ENCODE results near the gene CLINT1.
"Not testable (repeated sequence)": the region's sequence is repeated elsewhere in the genome, so short reads cannot be mapped to it uniquely, and the experiment has no call there.

CLINT1 gene

DNA sequence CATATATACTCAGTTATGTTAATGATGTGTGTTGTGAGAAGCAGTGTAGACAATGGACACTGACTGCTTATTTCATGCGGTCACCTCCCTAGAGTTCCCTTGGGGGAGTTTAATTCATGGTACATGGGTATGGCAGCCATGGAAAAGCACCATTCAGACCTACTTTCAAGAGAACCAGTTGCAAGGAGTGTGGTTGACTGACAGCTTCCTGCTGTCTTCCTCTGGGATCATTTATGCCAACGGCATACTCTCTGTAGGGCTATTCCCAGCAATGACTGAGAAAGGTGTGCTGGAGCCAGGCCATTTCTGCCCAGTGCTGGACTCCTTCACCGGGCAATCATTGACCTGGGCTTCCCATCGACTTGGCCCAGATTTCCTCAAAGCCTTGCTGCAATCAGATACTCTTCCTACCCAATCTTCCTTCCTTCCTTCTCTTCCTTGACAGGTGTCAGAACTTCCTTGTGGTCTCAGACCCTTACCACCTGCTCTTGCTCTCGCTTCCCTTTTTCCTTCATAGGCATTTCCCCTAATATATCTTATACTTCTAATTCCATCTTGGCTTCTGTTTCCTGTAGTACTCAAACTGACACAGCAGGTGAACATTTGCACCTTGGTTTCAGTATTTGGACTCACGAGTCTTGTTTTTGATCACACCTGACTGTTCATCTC, 3.4 kb upstream of the CLINT1 start:
- no peak for DNase-seq

- DNase-seq: no peak
Measured at GRCh38 chr5:157860898-157861890, 2.2 kb upstream of the CLINT1 start.

DNA sequence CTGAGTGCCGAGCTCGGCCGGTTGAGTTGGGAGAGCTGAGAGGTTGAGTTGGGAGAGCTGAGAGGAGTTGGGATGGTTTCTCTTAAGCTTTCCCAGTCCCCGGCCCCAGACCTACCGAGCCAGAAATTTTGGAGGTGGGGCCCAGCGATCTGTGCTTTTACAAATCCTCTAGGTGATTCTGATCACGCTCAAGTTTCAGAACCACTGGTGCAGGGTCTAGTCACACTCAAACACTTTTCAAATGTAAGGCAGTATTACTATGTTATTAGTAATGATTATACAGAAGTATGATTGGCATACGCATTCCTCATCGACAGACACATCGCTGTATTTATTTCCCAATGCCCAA, 256 bp upstream of the CLINT1 start:
- no peak for DNase-seq

GRCh38 chr5:157857816-157858526, 974 bp downstream of the CLINT1 start:
- no peak for DNase-seq

DNA sequence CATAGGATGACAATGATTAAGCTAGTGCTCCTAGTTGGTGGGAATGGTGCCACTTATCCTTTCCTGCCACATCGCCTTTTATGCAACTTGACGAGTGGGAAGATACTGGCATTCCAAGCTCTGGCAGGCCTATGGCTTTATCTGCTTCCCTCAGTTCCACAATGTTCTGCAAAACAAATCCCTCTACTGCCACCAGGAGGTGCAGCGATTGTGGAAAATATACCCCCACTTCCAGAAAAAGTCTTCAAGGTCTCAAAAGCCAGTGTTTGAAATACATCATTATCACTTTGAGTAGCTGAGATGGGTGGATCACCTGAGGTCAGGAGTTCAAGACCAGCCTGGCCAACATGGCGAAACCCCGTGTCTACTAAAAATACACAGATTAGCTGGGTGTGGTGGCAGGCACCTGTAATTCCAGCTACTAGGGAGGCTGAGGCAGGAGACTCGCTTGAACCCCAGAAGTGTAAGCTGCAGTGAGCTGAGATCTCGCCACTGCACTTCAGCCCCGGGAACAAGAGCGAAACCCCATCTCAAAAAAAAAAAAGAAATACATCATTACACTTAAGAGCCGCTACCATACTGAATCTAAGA, 3.4 kb downstream of the CLINT1 start:
- peak; percentile 6 for DNase-seq

- DNase-seq: not testable (repeated sequence)
Measured at GRCh38 chr5:157853365-157853764, 5.6 kb downstream of the CLINT1 start.

- DNase-seq: no peak
Measured at GRCh38 chr5:157845914-157846598, 12.9 kb downstream of the CLINT1 start.

GRCh38 chr5:157842787-157843186, 16.2 kb downstream of the CLINT1 start:
- DNase-seq: no peak

GRCh38 chr5:157842185-157842584, 16.8 kb downstream of the CLINT1 start:
- no peak for DNase-seq

DNA sequence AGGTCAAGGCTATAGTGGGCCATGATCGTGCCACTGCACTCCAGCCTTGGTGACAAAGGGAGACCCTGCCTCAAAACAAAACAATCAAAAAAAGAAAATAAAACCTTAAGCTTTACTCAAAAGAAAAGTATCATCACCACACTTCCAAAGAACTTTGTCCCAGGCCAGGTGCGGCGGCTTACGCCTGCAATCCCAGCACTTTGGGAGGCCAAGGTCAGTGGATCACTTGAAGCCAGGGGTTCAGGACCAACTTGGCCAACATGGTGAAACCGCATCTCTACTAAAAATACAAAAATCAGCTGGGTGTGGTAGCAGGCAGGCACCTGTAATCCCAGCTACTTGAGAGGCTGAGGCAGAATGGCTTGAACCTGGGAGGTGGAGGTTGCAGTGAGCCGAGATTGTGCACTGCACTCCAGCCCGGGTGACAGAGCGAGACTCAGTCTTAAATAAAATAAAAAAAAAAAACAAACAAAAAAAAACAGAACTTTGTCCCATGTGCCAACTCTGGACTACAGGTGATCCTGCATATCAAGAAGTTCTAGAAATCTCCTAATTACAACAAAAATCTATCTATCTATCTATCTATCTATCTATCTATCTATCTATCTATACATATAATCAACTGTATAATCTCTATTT, 19.7 kb downstream of the CLINT1 start:
- DNase-seq: no peak

GRCh38 chr5:157836121-157836753, 22.7 kb downstream of the CLINT1 start:
- no peak for DNase-seq

GRCh38 chr5:157835041-157835440, 23.9 kb downstream of the CLINT1 start:
- no peak for DNase-seq

DNA sequence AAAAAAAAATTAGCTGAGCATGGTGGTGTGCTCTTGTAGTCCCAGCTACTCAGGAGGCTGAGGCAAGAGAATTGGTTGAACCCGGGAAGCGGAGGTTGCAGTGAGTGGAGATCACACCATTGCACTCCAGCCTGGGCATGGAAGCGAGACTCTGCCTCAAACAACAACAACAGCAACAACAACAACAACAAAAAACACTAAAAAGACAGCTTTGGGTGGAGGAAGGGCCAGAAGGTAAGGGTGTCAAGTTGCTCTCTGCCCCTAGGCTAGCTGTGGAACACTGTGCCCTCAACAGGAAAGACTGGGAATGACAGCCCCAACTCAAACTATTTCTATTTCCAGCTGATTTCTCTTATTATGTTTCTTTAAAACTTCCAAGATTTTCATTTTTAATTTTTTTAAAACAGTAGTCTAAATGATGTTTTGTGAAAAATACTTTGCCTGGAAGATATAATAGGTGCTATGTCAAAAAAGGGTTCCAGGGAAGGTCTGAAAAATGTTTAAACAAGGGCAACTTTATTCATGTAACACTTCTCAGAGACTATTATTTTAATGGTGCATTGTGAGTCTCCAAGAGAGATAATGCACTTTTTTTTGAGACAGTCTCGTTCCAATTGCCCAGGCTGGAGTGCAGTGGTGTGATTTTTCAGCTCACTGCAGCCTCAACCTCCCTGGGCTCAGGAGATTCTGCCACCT, 29.9 kb downstream of the CLINT1 start:
- no peak for DNase-seq

DNA sequence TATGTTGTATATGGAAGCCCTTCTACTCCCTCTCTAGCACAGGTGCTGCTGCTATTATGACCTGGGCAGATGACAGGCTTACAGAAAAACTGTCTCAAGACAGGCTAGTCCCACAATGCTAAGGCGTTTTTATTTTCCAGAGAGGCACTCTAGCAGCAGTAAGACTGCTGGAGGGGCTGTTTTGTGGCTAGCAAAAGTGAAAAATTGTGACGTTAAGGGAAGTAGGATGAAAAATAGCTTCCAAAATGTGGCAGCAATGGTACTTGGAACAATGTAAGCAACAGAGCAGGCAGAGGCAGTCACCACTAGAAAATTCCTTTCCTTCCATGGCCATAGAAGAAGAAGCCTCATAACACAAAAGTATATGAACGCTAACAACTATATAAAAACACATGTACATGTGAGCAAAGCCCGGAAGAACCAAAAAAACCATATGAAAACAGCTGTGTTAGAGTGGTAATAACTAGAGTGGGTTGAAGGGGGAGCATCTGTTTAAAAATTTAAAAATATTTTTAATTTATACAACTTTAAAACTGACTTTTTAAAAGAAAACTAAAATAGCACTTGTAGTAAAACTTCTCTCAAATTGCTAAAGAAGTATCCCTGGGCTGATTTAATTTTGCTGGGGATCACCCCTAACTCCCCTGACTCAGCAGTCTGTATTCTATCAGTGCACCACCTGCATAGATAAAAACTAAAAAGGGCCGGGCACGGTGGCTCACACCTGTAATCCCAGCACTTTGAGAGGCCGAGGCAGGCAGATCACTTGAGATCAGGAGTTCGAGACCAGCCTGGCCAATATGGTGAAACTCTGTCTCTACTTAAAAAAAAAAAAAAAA, 30.6 kb downstream of the CLINT1 start:
- DNase-seq: no peak

- DNase-seq: no peak
Measured at GRCh38 chr5:157827423-157827822, 31.5 kb downstream of the CLINT1 start.

GRCh38 chr5:157823655-157824054, 35.3 kb downstream of the CLINT1 start:
- no peak for DNase-seq

GRCh38 chr5:157821822-157822622, 36.9 kb downstream of the CLINT1 start:
- no peak for DNase-seq

DNA sequence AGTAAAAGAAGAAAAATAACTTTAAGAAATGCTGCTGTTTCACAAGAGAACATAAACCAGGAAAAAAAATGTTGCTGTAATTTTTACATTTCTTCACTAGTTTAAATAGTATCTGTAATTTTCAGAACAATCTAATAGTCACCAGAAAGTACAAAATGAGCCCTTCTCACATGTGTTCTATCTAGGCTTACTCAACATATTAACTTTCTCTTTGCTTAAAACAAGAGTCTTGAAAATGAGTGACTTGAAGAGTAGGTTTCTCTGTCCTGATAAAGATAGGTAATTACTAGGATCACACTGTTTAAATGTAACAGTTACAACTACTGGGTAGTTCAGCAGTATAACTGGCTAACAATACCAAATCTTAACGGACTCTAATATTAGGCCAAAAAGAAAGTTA, 37.5 kb downstream of the CLINT1 start:
- DNase-seq: no peak
